HCEC 1CT (cell line): Measurements from ENCODE around the gene GLDN.

Experiments
- DNase-seq: peaks from one replicate; pipeline ENCODE4 v3.0.0-alpha.2; 2017

GLDN gene

DNA sequence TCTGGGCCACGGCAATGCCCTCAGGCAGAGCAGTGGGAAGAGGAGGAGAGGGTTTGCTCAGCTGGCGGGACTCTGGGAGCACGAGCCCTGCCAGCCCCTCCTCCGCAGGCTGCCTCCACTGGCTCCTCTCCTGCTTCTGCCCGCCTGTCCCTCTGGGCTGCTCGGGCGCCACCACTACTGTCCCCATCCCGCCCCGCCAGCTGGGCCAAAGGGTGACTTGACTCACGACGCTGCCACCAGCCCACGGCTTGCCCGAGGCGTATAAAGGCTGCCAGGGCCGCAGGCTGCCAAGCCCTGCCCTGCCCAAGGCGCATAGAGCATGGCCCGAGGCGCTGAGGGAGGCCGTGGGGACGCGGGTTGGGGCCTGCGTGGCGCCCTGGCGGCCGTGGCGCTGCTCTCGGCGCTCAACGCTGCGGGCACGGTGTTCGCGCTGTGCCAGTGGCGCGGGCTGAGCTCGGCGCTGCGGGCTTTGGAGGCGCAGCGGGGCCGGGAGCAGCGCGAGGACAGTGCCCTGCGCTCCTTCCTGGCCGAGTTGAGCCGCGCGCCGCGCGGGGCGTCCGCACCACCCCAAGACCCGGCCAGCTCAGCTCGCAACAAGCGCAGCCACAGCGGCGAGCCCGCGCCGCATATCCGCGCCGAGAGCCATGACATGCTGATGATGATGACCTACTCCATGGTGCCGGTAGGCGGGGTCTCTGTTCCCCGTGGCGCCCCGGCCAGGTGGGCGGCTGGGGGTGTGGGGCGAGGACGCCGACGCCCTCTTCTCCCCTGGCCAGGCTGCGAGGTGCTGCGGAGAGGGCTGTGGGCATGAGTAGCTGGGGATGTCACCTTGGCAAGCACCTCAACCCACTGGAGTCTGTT, at the start of gene GLDN:
Gene GLDN (plus strand): TSS at position 290 of the 861 bp plus-strand sequence. CDS start 30 bp downstream, at position 320.
- no peak for DNase-seq

DNA sequence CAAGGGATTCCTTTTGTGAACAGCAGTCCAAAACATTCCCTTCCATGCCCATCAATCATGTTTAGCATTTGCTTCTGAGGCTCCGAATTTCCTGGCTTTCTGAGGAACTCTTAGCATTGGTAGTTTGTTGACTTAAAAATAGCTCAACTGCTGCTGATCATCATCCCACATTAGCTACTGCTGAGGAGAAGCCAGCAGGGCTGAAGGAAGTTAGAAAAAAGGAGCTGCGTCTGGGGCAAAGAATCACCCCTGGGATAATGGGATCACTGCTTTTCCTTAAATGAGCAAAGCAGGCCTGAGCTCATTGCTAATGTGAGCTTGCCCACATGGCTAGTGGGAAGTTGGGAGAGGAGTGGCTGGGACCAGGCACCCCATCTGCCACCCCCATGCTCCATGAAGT, 42.8 kb upstream of the GLDN start:
- DNase-seq: no peak

DNA sequence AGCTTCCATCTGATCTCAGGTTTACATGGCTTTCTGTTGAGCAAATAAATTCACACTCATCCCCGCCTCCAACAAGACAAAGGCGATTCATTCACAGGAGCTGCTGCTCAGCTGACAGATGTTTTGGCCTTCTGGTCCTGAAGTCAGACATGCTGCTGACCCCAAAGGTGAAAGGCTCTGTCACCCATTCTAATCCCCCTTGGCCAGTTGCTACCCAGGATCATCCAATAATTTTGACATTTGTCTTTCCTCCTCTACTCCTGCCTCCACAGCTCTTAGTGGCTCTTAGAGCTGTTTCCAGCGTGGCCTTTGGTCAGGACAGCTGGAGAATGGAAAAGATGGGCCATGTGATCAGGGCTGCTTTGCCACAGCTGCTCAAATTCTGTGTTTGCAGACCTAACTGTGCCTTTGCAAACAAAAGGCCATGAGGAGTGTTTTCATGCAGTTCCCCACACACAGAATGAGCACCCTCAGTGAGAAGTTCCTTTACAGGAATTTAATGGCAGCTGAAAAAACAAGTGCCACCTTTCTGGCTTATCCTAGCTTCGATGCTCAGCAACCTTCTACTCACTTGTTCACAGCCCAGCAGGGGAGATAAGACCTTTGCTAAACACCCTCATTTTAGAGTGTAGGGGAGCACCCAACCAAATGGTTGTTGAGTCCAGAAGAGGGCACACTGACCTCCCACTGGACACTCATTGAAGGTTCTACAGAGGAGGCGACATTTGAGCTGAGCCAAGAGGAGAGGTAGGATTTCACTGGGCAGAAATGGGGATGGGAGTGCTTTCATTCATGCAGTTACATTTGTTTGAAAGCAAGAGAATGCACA, 42.1 kb upstream of the GLDN start:
- no peak for DNase-seq

DNA sequence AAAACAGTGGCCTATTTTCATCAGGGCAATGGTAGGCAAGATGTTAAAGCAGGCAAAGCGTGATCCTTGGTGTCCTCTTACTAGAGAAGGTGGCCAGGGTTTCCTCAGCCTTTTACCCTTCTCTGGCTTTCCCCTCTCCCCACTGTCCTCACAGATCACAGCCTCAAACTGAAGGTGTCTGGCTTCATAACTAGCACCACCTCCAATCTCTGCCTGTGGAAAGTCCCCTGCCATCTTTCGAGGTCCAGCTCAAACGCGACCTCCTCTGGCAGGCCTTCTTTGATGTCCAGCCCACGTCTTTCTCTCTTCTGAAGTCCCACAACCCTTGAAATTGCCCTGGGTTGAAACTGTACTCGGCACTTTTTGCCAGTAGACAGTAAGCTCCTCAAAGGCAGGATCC, 39.0 kb upstream of the GLDN start:
- DNase-seq: no peak

DNA sequence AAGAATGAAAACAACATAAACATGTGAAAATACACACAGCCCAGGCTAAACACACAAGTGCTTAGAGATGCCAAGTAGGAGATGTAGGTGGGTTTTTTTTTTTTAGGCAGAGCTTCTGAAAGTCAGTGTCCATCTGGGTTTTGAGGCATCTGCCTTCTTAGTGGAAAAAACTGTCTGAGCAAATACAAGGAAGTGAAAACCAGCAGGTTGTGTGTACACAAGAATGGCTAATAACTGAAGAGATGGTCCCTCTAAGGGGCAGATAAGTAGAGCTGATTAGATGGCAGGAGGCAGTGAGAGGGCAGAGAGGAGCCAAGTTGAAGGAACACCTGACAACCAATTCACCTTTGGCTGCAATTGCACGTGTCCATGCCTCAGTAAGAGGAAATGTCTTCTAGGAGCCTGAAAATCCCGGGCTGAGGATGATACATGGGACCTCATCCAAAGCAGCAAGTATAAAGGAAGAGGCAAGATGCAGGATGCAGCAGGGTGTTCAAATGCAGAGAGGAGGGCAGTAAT, 37.9 kb upstream of the GLDN start:
- DNase-seq: no peak

DNA sequence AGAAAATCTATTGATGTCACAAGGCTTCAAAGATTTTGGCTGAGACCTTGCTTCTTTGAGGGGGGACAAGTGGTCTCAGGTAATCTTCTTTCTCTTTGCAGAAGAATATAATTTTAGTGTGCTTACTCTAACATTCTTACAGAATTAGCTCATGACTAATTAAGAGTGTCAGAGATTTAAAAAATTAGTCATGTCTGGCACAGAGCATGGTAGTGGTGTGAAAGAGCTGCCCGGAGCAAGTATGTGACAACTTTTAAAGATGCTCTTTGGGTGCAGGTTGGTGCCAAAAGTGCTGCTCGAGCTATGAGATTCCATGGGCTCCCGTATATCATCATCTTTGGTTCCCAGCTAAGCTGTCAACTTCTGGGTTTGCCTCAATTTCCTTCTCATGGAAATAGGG, 34.1 kb upstream of the GLDN start:
- no peak for DNase-seq

DNA sequence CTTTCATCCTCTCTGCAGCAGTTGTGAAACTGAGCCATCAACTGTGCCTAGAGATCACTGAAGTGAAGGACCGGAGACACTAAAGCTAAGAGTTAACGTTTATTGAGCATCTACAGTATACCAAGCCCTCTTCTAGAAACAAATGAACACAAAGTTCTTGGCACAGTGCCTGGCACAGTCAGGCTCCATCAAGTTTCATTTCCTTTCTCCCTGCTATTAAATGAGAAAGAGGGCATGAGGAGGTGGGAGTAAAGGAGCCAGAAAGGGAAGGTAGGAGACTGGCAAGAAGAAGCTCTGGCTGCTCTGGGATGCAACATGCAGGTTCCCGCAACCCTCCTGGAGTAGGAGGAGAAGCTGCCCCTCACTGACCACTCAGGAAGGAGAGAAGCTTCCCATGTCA, 33.6 kb upstream of the GLDN start:
- DNase-seq: no peak

DNA sequence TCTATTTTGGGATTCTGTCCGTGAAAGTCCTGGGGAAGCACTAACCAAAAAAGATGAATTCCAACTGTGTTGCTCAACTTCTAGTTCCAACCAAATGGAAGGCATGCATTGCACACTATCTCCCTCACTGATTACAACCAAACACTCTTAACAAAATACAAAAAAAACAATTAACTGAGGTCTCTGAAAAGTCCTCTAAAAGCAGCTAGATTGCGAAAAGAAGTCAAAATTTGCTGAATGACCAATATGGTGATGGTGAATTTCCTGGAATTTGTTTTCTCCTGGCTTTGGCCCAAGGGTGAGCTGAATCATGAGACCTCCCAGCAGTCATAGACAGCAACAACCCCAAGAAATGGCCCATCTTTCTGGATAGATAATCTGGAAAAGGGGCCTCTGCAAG, 31.4 kb upstream of the GLDN start:
- peak; percentile 55 for DNase-seq

DNA sequence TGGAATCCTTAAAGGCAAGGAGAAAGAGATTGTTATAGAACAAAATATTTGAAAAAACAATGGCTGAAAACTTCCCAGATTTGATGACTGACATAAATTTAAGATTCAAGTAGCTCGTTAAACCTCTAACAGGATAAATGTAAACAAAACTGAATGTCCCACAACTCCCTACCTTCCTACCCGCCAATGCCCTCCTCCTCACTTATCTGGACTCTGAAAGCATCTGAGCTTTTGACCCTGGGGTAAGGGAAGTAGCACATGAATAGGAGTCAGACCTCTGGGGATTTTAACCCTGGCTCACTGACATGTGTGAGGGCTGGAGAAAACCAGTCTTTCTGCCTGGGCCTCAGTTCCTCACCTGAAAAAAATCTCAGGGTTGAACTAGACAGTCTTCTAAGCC, 29.9 kb upstream of the GLDN start:
- no peak for DNase-seq

DNA sequence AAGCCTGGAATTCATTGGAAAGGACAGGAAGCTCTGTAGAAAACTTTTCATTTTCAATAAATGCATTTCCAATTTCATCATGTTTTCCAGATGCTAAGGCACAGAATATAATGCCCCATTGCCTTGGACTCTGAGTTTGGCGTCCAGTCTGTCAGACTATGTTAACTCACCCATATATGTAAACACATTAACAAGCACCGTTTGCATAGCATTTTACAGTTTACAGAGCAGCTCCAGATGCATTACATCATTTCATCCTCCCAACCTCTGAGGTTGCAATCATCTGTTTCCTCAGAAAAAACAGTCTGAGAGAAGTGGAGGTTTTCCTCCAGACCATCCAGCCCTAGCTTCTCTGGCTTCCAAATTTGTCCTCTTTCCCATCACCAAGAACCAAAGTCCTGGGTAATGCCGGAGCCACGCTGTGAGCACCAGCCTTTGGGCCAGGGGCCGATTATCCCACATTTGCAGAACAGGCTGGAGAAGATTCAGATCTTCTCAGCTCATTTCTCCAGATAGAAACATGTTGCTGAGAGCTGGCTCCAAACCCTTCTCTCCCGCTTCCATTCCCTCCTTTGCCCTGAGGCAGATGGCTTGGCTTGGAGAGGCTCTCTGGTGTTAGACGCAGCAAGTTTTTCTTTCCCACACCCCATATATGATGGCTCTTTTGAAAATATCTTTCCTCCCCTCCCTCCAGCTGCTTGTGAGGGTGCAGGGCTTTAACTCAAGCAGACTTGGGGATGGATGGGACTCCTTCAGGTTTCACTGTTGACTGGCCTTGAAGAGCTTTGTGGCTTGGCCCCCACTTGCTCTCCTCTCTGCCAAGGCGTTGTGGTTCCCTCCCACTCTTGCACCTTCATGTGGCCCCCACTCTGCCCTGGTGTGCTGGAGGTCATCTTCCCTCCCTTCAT, 29.0 kb upstream of the GLDN start:
- DNase-seq: peak; percentile 61

DNA sequence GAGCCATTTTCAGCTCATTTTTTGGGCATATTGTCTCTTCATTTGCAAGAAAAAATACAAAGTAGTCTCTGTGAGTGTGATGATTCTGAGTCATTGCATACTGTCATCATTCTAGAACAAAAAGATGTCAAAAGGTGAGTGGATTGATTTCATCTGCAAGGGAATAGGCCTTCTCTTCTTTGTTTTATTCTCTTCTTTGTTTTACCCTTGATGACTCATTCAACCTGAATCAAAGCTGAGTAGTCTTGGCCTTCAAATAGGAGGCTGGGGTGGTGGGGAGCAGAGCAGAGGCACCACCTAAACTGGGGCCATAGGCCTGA, 28.4 kb upstream of the GLDN start:
- no peak for DNase-seq

DNA sequence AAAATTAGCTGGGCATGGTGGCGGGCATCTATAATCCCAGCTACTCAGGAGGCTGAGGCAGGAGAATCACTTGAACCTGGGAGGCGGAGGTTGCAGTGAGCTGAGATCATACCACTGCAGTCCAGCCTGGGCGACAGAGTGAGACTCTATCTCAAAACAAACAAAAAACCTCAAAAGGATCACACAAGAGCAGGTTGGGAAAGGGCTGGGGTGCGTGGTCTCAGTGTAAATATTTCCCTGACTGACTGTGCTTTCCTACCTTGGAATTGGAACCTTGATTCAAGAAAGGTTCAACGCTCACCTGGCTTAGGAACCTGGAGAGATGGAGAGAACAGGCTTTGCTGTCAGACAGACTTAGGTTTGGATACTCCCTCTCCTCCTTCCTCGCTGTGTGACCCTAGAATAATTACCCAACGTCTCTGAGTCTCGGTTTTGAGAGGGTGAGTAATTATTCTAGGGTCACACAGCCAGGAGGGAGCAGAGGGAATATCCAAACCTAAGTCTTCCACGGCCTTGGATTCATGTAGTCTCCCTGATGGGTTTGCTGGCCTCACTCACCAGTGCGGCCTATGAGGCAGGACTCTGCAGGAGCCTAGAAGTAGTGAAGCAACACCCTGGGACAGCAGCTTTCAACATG, 27.7 kb upstream of the GLDN start:
- no peak for DNase-seq

DNA sequence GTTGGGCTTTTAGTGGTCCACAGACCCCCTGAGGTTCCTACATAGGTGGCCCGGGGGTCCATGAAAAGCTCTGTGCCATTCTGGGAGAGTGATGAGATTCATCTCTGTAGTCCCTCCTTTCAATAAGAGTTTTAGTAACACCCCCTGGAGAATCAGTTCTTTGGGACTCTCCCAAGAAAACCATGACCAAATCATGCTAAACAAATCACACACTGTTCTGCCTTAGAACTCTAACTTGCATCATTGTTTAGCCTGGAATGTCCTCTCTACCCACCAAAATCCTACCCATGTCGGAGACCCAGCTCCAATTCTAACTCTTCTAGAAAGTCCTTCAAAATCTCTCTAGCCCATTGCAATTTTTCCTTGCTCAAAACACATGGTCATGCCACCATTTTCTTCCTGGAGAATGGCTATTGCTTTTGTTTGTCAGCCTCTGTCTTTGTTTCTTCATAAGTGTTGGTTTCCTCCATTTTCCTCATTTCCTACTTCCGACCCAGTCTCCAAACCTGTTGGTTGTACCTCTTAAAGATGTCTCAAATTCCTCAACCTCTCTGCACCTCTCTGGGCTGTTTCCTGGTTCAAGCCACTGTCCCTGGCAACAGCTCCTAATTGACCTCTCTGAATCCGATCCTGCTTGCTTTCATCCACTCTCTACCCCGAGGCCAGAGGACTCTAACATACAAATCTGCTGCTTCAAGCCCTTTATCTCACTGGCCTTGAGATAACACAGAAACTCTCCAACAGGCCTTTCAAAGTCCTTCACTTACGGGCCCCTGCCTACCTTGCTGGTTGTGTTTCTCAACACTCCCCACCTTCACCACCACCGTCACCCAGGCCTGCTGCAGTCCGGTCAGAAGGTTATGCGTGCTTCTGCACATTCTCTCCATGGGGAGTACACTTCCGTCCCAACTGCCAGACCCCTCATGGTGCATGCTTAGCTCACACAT, 26.8 kb upstream of the GLDN start:
- no peak for DNase-seq

DNA sequence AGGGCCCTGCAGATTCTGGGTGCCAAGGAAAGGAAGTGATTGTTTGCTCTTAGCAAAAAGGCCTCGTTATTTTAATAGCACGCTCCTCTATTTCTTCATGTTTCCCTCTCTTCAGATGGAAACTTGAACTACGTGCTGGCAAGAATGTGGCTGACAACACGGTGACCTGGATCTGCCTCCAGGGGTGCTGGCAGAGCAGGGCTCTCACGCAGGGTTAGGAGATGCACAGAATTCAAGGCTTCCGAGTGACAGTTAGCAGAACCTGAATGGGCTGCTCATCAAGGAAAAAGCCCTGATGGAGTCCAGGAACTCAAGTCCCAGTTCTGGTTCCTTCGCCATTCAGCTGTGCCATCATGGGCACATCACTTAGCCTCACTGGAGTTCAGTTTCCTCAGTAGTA, 25.7 kb upstream of the GLDN start:
- DNase-seq: no peak

DNA sequence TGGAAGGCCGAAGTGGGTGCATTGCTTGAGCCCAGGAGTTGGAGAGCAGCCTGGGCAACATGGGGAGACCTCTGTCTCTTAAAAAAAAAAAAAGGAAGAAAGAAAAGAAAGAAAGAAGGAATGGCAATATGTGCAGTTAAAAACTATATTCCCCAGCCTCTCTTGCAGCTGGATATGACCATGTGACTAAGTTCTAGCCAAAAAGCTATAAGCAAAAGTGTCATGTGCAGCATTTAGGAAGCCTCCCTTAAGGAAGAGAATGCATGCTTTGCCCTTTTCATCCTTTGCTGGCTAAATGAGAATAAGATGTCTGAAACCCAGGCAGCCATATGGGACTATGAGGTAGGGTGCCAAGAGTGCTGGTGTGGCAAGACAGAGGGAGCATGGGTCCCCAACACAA, 24.8 kb upstream of the GLDN start:
- DNase-seq: no peak

DNA sequence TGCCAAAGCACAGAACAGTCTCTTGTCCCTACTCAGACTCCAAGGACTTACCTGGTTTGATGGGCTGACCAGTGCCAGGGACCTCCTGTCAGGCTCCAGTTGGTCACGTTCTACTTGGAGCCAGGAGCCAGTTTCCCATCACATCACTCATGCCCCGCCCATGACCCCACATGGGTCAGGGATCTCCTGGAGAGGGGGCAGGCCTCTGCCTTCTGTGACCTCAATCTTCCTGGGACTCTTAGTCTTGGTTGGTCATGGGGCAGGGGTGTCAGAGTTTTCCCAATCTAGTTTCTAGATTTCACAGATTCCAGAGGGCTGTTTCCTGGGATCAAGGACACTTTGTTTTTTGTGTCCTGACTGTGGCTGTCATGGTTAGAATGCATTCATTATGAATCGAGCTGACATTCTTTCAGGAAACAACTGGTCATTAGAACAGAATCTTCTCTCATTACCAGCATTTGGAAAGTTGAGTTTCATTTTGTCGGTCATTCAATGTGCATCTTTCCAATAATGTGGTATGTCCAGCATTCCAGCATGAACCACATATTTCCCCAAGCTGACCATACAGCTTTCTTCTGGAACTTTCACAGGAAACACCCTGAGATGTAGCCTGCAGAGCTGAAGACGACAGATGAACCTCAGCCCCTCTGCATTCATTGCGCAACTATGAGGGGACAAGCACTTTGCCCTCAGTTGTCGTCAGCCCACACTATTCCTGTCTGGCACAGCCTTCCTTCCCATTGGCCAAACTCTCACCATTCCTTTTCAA, 22.9 kb upstream of the GLDN start:
- DNase-seq: no peak

DNA sequence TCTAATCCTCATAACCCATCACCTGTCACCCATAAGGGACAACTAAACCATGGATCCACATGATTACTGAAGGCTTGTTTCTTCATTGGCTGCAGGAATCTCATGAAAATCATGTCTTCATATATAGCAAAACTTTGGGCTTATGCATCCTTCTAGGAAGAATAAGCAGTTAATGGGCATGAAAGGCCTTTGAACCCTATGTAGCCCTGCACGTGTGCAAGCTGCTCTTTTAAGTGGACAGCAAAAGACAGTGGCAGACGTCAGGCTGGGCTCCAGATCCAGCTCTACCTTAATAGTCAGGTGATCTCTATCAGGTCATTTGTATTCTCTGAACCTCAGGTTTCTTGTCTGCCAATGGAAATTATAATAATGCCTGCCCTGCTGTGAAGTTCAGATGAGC, 21.9 kb upstream of the GLDN start:
- DNase-seq: no peak

DNA sequence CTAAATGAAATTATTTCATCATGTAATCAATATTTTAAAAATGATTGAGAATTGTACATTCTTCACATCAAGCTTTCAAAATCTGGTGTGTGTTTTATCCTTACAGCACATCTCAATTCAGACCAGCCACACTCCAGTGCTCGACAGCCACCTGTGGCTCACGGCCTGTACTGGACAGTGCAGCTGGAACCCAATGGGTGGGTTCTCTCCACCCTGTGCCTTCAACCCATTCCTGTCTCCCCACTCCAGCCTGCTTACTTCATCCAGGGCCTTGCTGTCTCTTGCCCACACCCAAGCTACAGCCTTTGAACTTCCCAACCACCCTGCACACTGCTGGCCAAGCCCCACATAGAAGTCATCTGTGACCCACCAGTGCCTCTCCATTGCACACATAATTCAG, 20.6 kb upstream of the GLDN start:
- no peak for DNase-seq

DNA sequence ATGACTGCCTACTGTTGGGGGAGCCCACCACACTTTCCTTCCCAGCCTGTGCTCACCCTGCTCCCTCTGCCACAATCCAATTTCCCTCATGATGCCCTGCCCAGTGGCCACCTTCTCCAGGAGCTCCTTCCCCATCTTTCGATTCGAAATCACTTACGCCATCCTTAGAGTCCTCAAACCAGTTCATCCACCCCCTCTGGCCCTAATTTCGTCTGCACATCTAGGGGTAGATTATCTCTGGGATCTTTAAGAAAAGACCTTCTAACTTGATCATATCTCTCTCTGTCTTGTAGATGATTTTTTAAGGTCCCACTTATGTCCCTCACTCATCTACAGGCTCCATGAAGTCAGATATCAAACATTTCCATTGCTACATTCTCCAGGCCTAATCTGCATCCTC, 20.1 kb upstream of the GLDN start:
- no peak for DNase-seq

DNA sequence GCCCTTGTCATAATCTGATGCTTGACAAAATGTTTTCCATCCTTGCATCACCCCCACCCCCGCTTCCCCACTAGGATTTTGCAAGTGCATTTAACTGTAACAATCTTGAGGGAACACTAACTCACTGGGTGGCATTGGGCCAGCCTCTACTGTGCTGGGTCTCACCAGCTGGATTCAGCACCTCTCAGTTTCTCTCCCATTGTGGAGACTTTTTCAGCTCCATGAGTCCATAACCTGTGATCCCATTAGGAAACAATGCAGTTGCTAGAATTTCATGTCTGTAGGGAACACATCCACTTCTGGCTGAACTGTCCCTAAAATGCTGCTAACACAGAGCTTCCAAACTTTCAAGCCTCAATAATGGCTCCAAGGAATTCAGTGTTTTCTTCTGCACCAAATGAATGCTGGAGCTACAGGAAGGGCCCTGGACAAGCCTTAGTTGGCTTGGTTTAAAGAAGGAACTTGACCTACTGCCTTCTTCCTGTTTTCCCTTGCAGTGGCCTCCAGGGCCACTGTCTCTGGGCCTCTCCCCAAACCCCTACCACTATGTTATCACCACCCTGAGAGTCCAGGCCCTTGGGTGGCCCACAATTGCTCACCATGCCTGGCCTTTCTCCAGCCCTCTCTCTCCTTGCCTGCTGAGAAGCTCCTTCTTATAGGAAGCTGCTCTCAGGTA, 18.7 kb upstream of the GLDN start:
- DNase-seq: no peak
